ENCODE measurements around the gene P4HA3.
"Not testable (repeated sequence)": the region's sequence is repeated elsewhere in the genome, so short reads cannot be mapped to it uniquely, and the experiment has no call there.

P4HA3 gene

DNA sequence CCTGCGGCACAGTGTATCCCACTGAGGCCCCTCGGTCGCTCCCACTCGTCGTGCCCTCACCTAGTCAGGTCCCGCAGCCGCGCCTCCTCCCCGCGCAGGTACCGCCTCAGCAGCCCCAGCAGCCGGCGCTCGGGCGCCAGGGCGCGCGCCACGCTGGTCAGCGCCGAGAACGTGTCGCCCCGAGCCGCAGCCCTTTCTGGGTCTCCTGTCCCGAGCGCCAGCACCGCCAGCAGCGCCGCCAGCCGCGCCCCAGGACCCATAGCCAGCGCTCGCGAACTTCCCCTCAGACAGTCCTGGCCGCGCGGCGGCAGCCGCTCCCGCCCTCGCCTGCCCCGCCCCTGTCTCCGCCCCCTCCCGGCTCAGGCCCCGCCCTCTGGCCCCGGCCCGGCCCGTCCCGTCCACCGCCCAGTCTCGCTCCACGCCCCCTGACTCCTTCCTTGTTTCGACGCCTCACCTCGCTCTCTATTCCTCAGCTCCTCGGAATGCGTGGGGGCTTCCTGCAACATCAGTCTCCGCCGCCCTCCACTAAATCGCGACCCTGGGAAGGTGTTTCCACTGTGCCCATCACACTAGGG is at the start of gene P4HA3:
Gene P4HA3, minus strand, starts transcription at position 289 of the 575 bp plus-strand sequence. Its CDS starts 29 bp downstream, at position 260.
- peak; percentile 49 for DNase-seq

DNA sequence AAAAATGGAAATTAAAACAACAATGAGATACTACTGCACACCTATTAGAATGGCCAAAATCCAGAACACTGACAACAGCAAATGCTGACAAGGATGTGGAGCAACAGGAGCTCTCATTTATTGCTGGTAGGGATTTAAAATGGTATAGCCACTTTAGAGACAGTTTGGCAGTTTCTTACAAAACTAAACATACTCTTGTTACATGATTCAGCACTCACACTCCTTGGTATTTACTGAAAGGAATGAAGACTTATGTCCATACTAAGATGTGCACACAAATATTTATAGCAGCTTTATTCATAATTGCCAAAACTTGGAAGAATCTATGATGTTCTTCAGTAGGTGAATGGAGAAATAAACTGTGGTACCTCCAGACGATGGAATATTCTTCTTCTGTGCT is 46.0 kb upstream of the P4HA3 start:
- no peak for DNase-seq

DNA sequence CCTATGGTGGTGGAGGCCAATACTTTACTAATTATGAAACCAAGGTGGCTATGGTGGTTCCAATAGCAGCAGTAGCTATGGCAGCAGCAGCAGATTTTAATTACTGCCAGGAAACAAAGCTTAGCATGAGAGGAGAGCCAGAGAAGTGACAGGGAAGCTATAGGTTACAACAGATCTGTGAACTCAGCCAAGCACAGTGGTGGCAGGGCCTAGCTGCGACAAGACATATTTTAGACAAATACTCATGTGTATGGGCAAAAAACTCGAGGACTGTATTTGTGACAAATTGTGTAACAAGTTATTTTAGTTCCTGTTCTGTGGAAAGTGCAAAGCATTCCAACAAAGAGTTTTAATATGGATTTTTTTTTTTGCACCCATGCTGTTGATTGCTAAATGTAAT is 44.2 kb upstream of the P4HA3 start:
- DNase-seq: no peak

DNA sequence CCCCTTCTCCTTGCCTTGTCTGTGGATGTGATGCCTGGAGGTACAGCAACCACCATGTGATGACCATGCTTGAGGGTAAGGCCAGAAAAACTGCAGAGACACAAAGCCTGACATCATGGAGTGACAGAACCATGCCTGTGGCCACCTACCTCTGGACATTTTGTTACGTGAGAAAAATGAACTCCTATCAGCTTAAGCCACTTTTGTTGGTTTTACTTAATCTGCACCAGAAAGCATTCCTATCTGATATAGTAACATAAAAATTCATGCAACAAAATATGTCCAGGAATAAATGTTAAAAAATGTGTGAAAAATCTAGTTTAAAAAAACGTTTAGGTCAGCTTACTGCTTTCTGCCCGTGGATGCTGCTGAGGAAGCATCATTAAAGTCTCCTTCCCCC is 42.6 kb upstream of the P4HA3 start:
- DNase-seq: no peak

DNA sequence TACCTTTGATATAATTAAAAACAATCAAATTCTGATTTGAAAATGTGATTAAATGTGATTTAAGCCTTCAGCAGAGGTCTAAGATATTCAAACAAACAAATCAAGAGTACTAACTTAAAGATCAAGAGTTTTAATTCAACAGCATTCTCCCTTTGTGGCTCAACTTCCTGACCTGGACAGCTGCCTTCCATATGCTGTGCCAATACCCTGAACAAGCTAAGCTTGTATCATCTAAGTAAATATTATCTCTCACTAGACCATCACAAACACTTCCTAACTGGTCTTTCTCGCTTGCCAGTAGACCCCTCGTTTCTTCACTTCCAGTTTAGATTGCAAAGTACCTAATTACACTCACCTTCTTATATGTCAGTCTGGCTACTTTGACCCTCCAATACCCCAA is 35.9 kb upstream of the P4HA3 start:
- DNase-seq: peak; percentile 42

DNA sequence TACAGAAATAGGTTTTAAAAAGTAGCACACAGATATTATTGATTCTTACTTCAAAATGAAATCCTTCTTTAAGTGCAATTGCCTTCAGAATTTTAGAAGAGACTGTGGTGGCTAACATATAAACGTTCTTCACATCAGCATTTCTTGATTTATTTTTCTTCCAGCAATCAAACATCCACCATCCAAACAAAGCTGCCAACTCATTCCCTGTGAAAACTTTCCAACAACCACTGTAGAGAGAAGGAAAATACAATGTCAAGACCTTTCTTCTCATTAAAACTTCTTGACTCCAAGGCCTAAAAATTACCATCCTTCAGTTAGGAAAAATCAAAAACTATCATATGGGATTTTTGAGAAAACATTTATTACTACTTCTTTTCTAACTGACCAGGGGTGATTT is 34.0 kb upstream of the P4HA3 start:
- DNase-seq: no peak

DNA sequence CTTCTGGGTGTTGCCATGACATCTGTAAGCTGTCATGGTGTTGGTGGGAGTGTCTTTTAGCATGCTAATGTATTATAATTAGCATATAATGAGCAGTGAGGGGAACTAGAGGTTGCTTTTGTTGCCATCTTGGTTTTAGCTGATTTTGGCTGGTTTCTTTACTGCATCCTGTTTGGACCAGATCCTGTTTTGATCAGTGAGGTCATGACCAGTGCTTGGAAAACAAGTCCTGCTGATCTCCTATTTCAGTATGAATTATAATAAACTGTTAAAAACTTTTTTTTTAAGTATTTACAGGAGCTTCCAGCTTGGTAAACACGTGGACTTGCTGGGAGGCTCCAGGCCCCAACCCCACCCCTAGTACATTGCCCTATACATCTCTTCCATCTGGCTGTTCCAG is 30.5 kb upstream of the P4HA3 start:
- no peak for DNase-seq

DNA sequence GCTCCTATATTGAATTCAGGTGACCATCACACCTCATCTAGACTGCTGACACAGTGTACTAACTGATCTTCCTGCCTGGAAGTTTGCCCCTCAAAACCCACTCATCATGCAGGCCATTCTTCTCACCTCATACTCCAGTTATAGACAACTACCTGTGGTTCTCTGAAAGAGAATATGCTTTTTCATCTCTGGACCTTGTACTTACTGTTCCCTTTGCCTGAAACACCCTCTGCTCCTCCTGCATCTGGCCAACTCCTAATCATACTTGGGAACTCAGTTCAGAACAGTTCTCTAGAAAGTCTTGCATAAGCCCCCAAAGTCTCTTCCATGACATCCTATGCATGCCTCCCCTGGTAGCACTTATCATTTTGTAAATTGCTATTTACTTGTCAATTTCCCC is 28.2 kb upstream of the P4HA3 start:
- no peak for DNase-seq

DNA sequence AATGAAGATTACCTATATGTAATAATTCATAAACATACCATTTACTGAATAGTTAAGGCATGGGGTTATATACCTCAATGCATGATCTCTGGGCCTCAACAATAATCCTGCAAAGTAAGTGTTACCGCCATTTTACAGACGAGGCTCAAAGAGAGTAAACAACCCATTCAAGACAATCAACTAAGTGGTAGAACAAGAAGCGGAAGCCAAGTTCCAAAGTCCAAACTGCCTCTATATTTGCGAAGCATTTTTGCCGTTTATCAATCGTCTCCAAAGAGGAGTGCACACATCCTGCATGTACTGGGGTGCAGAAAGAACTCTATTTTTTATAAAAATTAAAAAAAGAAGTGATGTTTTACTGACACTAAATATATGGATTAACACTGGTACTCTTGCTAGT is 27.5 kb upstream of the P4HA3 start:
- no peak for DNase-seq

DNA sequence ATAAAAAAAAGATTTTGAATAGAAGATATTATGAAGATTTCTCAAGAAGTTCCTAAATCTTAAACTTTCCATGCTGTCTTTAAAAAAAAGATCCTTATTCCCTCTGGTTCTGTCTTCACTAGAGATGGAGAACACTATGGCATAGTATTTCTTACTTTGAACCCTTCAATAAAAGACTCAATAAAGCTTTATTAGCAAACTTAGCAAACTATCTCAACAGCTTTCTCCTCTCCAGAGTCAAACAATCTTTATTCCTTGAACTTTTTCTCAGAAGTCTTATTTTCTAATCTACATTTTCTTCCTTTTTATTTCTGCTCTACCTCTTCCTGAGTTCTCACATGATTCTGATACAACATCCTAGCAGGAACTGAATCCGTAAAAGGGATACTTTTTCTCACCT is 21.8 kb upstream of the P4HA3 start:
- DNase-seq: no peak

DNA sequence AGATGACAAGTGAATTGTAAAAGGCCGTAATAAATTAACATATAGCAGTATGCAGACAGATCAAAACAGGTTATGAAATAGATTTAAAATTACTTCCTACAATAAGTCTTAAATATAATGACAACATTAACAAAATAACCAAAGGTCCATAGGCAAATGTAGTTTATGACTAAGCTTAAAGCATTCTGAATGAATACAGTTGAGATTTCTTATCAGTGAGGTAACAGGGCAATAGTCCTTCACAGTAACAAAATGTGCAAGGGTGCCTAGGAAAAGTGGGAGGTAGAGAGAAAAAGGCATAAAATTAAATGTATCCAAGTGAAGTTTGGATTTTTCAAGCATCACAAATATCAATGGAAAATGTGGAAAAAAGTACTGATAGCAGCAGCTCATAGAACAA is 20.9 kb upstream of the P4HA3 start:
- DNase-seq: no peak

DNA sequence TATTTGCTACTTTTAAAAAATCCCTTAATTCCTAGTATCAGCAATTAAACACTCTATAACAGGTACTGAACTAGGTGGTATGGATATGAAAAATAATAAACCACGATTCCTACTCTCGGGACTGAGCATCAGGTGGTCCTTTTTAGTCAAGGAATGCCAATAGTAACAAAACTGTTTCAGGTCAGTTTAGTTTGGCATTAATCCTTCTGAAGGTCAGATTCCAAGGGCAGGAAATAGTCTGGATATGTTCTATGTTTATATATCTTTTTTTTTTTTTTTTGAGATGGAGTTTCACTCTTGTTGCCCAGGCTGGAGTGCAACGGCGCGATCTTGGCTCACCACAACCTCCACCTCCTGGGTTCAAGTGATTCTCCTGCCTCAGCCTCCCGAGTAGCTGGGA is 19.6 kb upstream of the P4HA3 start:
- not testable (repeated sequence) for DNase-seq

DNA sequence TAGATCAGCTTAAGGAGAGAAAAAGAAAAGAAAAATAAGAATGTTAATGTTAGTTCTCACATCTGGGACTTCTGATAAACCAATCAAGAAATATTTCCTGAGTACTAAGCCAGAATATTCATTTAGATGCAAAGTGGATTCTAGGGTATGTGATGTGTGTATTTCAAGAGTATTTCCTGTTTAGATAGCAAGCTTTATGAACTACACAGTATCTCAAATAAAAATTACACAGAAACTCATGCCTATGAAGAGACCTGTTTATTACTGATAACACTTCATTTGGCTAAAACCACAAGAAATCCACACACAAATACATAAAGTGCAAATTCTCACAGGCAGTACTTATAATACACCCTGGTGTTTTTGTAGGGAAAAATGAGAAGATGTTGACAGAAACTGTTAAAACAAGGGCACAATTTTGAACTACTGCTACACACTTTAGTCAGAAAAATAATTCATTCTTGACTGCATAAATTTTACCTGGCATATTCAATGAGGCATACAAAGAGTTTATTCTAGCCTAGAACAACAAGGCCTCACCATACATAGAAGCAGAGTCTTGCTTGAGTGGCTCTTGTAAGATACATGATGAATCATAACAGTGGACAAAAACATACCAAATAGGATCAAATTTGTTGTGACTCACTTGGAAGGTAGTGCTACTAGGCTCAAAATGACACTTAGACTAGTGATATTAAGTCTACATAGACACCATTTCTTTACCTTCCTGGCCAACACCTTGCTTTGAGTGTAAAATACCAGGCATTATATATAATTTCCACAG is 18.8 kb upstream of the P4HA3 start:
- no peak for DNase-seq

DNA sequence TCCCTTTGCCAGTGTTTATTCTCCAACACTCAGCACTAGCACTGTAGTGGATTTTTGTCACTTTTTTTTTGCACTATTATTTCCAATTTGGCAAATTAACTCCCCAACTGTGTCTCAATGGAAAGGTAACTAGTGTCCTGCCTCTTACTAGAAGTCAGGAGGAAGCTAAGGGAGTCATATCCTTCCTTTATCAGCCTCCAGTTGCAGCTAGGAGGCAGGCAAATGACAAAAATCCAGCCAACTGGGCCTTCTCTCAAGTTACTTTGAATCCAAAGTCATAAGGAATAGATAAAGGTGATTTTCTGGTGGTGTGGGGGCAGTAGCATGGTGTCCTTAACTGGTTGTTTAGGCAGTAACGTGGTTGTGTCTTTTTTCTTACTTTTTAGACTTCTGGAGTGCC is 15.6 kb upstream of the P4HA3 start:
- DNase-seq: no peak

DNA sequence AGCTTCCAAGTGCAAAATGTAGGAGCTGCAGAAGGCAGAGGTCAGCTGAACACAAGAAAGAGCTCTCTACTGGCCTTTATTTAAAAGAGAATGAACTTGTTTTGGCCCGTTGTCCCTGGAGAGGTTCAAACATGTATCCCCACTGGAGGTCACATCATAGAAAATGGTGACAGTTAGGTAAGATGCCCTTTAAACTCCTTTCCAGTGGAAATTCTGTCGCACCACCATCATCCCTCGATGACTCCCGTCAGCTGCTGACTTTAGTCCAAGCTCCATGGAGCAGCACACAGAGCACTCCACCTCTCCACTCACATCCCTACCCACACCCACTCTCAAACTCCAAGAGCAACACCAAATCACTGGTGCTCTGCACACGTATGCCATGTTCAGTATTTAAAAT is 15.2 kb upstream of the P4HA3 start:
- no peak for DNase-seq

DNA sequence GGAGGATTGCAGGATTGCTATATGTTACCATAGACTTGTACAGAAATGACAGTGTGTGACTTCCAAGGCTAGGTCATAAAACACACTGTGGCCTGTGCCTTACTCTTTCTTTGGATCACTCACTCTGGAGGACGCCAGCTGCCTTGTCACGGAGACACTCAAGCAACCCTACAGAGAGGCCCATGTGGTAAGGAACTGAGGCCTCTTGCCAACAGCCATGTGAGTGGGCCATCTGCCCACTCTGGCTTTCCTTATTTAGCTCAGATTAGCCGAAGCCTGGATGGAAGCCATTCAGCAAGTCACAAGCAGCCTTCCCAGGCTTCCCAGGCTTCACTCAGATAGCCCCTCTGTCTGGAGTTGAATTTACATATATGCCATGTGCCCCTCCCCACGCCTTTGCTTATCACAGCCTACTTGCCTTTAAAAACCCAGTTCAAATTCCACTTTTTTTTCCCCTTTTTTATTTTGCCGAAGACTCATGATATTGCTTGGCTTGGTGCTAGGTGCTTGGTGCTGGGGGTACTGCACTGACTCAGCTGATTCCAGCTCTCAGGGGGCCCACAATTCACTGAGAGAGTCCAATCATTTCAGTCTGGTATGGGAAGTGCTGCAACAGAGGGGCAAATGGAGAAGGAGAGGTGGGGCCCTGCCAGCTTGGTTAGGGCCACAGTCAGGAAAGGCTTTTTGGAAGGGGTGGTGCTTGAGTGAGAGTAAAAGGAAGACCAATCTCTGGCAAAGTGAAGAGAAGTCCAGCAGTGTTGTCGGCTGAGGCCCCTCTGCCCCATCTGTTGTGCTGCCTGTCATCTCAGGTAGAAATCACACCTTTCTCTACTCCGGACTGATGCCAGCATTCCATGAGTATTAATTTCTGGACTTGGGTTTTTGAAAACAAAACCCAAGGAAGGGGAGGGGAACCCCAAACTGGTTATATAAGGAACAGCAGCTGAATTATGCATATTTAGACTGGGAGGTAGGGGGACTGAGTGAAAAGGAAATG is 14.5 kb upstream of the P4HA3 start:
- DNase-seq: no peak

DNA sequence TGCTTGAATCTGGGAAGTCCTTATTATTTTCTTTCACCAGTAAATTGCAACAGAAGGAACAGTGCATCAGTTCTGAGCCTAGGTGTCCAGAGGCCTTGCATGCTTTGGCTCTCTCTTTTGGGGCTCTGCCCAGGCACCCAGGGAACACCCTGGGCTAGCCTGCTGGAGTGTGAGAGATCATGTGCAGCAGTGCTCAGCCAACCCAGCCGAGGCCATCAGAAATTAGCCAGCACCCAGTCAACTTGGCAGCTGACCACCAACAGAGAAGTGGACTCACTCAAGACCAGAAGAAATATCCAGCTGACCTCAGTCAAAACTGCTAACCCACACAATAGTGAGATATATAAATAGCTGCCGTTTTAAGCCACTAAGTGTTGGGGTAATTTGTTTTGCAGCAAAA is 11.2 kb upstream of the P4HA3 start:
- no peak for DNase-seq

DNA sequence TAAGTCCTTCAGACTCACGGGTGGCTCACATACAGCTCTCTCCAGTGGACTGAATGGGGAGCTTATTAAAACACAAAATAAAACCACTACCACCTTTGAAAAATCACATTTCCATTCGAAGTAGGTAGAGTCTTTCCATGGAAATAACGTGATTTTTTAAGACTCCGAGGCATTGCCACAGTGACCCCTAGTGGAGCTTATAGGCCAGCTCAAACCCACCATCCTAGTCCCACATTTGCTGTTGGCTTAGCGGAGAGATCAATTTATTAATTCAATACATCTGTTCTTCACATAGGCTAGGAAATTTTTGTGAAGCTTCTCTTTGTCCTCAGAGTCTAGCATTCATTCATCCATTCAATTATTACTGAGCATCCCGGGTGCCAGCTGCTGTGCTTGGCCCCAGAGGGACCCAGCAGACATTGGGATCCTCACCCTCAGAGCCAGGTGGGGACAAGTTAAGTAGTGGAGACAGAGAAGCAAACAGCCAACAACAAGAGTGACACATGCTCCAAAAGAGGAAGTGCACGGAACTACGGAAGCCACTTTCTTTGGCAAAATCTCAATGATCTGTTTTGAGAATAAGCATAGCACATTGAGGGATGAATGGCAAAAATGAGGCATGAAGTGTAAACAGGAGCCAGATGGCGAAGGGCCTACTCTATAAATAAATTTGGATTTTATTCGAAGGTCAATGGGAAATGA is 10.2 kb upstream of the P4HA3 start:
- peak; percentile 18 for DNase-seq

DNA sequence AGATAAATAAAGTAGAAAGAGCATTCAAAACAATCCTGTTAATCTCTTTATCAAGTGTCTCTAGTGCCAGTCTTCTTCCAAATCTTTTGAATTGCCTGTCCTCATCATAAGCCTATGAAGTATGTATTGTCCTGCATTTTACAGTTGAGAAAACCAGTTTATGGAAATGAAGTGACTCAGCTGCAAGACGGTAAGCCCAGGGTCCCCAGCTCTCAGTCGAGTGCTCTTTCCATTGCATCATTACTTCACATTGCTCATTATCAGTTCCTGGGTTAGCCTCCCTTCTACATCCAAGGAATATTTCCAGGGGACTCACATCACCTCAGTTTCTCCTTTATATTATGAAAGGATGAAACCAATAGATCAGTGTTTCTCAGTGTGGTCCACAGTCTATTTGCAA is 9.1 kb upstream of the P4HA3 start:
- no peak for DNase-seq

DNA sequence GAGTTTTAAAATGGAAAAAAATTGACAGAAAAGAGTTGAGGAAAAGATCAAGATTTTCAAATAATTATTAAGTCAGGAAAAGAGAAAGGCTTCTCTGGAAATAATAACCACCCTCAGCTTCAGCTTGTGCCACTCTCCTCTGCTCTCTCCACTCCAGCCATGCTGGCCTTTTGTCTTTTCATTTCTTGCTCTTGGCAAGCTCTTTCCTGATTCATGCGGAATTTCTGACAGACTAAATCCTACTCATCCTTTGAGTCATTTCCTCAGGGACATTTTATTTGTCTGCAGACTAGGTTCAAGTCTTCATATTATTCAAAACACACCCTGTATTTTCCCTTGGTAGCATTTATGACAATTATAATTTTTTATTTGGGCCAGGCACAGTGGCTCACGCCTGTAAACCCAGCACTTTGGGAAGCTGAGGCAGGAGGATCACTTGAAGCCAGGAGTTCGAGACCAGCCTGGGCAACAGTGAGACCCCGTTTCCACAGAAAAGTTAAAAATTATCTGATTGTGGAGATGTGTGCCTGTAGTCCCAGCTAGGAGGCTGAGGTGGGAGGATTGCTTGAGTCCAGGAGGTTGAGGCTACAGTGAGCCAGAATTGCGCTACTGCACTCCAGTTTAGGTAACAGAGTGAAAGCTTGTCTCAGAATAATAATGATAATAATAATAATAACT is 7.8 kb upstream of the P4HA3 start:
- DNase-seq: no peak

DNA sequence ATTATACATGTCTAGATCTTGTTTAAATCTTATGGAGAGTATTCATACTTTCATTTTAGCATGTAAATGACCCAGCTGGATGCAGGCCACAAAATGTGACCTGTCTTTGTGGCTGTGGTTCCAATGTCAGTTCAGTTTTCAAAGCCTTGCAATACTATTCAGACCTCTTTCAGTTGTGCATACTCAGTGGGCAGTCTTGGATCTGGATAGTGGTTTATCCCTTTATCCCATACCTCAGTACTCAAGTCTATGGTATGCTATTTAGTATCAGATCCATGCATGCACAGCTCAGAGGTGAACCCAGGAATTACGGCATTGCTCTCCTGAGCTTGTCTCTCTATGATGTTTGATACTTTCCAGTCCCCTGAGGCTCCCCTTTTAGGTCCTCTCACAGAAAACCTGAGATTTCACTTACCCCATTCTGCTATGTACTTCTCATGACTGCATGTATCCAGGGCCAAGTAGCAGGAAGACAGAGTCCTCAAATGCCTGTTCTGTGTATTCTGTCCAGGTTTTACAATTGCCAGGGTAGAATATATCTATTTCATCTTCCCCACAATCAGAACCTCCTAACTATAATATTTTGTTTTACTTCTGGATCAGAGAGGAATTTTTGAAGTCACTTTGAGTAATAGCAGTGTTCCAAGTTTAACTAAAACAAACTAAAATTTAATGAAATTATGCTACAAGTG is 6.9 kb upstream of the P4HA3 start:
- no peak for DNase-seq

Measured in NCI-H510A treated with DMSO at 0.1 percent for 48 hours (cell line).